GM21717 (cell line): ENCODE data around the gene TSR3.

Source experiments
- ATAC-seq: cut with Tn5 transposase; IDR thresholded peaks from one replicate; pipeline ENCODE4 v1.9.1; 2021; ENCODE audit warnings: mild to moderate bottlenecking, moderate library complexity; ENCODE audit not compliant: unreplicated experiment

Gene TSR3

GRCh38 chr16:1326946-1327618 is 24.6 kb downstream of the TSR3 start:
- ATAC-seq, result no peak

- ATAC-seq, result no peak
Measured at GRCh38 chr16:1326391-1326790, 25.3 kb downstream of the TSR3 start.

- no peak for ATAC-seq
Measured at GRCh38 chr16:1325673-1326371, 25.9 kb downstream of the TSR3 start.

- ATAC-seq, result no peak
Measured at GRCh38 chr16:1325261-1325660, 26.4 kb downstream of the TSR3 start.

- ATAC-seq, result no peak
Measured at GRCh38 chr16:1324286-1324826, 27.3 kb downstream of the TSR3 start.

- ATAC-seq, result no peak
Measured at GRCh38 chr16:1323296-1324239, 28.1 kb downstream of the TSR3 start.

- no peak for ATAC-seq
Measured at GRCh38 chr16:1322407-1322806, 29.3 kb downstream of the TSR3 start.

GRCh38 chr16:1320658-1321240 is 30.9 kb downstream of the TSR3 start:
- ATAC-seq, result no peak

- no peak for ATAC-seq
Measured at GRCh38 chr16:1320097-1320496, 31.6 kb downstream of the TSR3 start.

- ATAC-seq, result no peak
Measured at GRCh38 chr16:1319041-1319440, 32.6 kb downstream of the TSR3 start.

- no peak for ATAC-seq
Measured at GRCh38 chr16:1318268-1318545, 33.5 kb downstream of the TSR3 start.

GRCh38 chr16:1317479-1318267 is 34.0 kb downstream of the TSR3 start:
- no peak for ATAC-seq

GRCh38 chr16:1316033-1316405 is 35.7 kb downstream of the TSR3 start:
- no peak for ATAC-seq

- no peak for ATAC-seq
Measured at GRCh38 chr16:1315081-1316032, 36.3 kb downstream of the TSR3 start.

GRCh38 chr16:1314399-1315068 is 37.1 kb downstream of the TSR3 start:
- no peak for ATAC-seq

GRCh38 chr16:1313721-1314369 is 37.8 kb downstream of the TSR3 start:
- ATAC-seq, result no peak

GRCh38 chr16:1312903-1313302 is 38.8 kb downstream of the TSR3 start:
- ATAC-seq, result no peak

GRCh38 chr16:1312467-1312816 is 39.2 kb downstream of the TSR3 start:
- ATAC-seq, result no peak
